SU-DHL-6 (cell line): ENCODE measurements around the gene WASF3.

Experiments used
- H2AFZ ChIP-seq: fragments of 200-600 bp; sonication (generic); 2 replicates; pipeline ENCODE4 v1.6.1; 2014; ENCODE audit warnings: low read depth, mild to moderate bottlenecking, moderate library complexity, mixed read lengths, antibody characterized with exemption, low read length; ENCODE audit not compliant: severe bottlenecking
- H3F3A ChIP-seq: fragments of 200-600 bp; shearing (Covaris generic); 2 replicates; pipeline ENCODE4 v1.6.0; 2016; ENCODE audit warnings: antibody characterized with exemption, mild to moderate bottlenecking; ENCODE audit not compliant: insufficient read depth
- H3K27ac ChIP-seq: fragments of 200-600 bp; sonication (generic); 2 replicates; pipeline ENCODE4 v1.5.1; 2016; ENCODE audit warnings: low read depth, mild to moderate bottlenecking, low read length, moderate library complexity, mixed read lengths
- H3K27me3 ChIP-seq: fragments of 200-600 bp; sonication (generic), shearing (Covaris generic); 2 replicates; pipeline ENCODE4 v1.6.0; 2014; ENCODE audit warnings: mild to moderate bottlenecking, low read length
- H3K36me3 ChIP-seq: fragments of 200-600 bp; sonication (generic); 2 replicates; pipeline ENCODE4 v1.6.1; 2014; ENCODE audit warnings: mild to moderate bottlenecking, low read length, mixed read lengths
- H3K4me2 ChIP-seq: fragments of 300-600, 200-600 bp; shearing (Covaris generic), sonication (generic); 2 replicates; pipeline ENCODE4 v1.6.0; 2014; ENCODE audit warnings: low read length, low read depth, mild to moderate bottlenecking; ENCODE audit not compliant: poor library complexity, severe bottlenecking
- H3K4me3 ChIP-seq: fragments of 200-600 bp; sonication (generic); 2 replicates; pipeline ENCODE4 v1.5.1; 2014; ENCODE audit warnings: antibody characterized with exemption, low read length, mild to moderate bottlenecking, mixed read lengths; ENCODE audit not compliant: insufficient read depth, poor library complexity, severe bottlenecking
- H3K79me2 ChIP-seq: fragments of 200-600 bp; sonication (generic); 2 replicates; pipeline ENCODE4 v1.6.1; 2014; ENCODE audit warnings: mild to moderate bottlenecking, low read length, moderate library complexity; ENCODE audit not compliant: insufficient read depth
- H3K9ac ChIP-seq: fragments of 200-600 bp; sonication (generic); 2 replicates; pipeline ENCODE4 v1.7.0; 2014; ENCODE audit warnings: mild to moderate bottlenecking, low read length
- H3K9me2 ChIP-seq: fragments of 200-600 bp; sonication (generic); replicated peaks from 2 replicates; pipeline ENCODE4 v1.6.1; 2014; ENCODE audit warnings: low read length; ENCODE audit not compliant: insufficient read depth
- H3K9me3 ChIP-seq: fragments of 200-600 bp; sonication (generic); 2 replicates; pipeline ENCODE4 v1.6.1; 2014; ENCODE audit warnings: low read length, mixed read lengths; ENCODE audit not compliant: insufficient read depth
- H4K20me1 ChIP-seq: fragments of 200-600 bp; sonication (generic); 2 replicates; pipeline ENCODE4 v1.6.1; 2014; ENCODE audit warnings: low read depth, mild to moderate bottlenecking, antibody characterized with exemption, low read length, moderate library complexity, mixed read lengths
- CTCF ChIP-seq: fragments of 200-600 bp; sonication (generic); IDR thresholded peaks from one replicate; pipeline ENCODE4 v1.5.1; 2017; ENCODE audit warnings: antibody characterized with exemption, mild to moderate bottlenecking, low read length, moderate library complexity; ENCODE audit not compliant: insufficient read depth, poor library complexity, severe bottlenecking
- EZH2phosphoT487 ChIP-seq: fragments of 200-600 bp; sonication (generic), shearing (Covaris generic); conservative IDR thresholded peaks from 2 replicates; pipeline ENCODE4 v1.6.1; 2018; ENCODE audit warnings: mild to moderate bottlenecking, antibody characterized with exemption, low read length, moderate library complexity, mixed read lengths

WASF3 gene

GRCh38 chr13:26534036-26534726, 23.3 kb upstream of the WASF3 start:
- Histone ChIP-seq H4K20me1 (no peaks in the 10 kb centered on the region), H3K9me3 (no peaks in the 10 kb centered on the region), H3K9ac (no peak overlapping the region), H3K27me3 (no peaks in the 10 kb centered on the region), H3K4me2 (no peak overlapping the region), H3K79me2 (no peaks in the 10 kb centered on the region), H3K9me2 (no peaks in the 10 kb centered on the region), H3K27ac (no peak overlapping the region), H3K4me3 (no peak overlapping the region), H3F3A (no peaks in the 10 kb centered on the region), H3K36me3 (no peaks in the 10 kb centered on the region), H2AFZ (no peak overlapping the region)
- TF ChIP-seq EZH2phosphoT487 (no peak), CTCF (no peak)

- no peaks in the 10 kb centered on the region for H3K36me3 ChIP-seq
- no peak overlapping the region for H3K4me3 ChIP-seq
- no peak overlapping the region for H3K4me2 ChIP-seq
- H3F3A ChIP-seq, result no peaks in the 10 kb centered on the region
- H3K79me2 ChIP-seq, result no peaks in the 10 kb centered on the region
- H3K9ac ChIP-seq, result no peak overlapping the region
- H3K27ac ChIP-seq, result no peak overlapping the region
- TF ChIP-seq EZH2phosphoT487 (no peak), CTCF (no peak)
- no peaks in the 10 kb centered on the region for H4K20me1 ChIP-seq
- no peak overlapping the region for H2AFZ ChIP-seq
- no peaks in the 10 kb centered on the region for H3K27me3 ChIP-seq
- no peaks in the 10 kb centered on the region for H3K9me3 ChIP-seq
- no peaks in the 10 kb centered on the region for H3K9me2 ChIP-seq
Observed at GRCh38 chr13:26538363-26539317, 18.8 kb upstream of the WASF3 start.

- Histone ChIP-seq H3K9me3 (no peaks in the 10 kb centered on the region), H2AFZ (no peak overlapping the region), H3K9ac (no peak overlapping the region), H3K4me3 (no peak overlapping the region), H3K79me2 (no peaks in the 10 kb centered on the region), H3K27me3 (no peaks in the 10 kb centered on the region), H3K9me2 (no peaks in the 10 kb centered on the region), H3K4me2 (no peak overlapping the region), H3K27ac (no peak overlapping the region), H4K20me1 (no peaks in the 10 kb centered on the region), H3F3A (no peaks in the 10 kb centered on the region), H3K36me3 (no peaks in the 10 kb centered on the region)
- TF ChIP-seq CTCF, result no peak
- TF ChIP-seq EZH2phosphoT487, result no peak
Observed at GRCh38 chr13:26539738-26540292, 17.7 kb upstream of the WASF3 start.
